B cell (primary cell): ENCODE measurements around the gene POMGNT1.

Experiments
- EZH2 ChIP-seq: IDR thresholded peaks from 2 replicates; pipeline ENCODE4 v1.6.1; 2012; ENCODE audit warnings: borderline replicate concordance, low read depth, mild to moderate bottlenecking, moderate library complexity, low read length; ENCODE audit not compliant: insufficient read depth, poor library complexity, severe bottlenecking
- TF ChIP-seq, protein P1 (sequence below): fragments of 200-600 bp; IDR thresholded peaks from one replicate; pipeline ENCODE4 v1.8.0; 2022; ENCODE audit warnings: antibody characterized with exemption, mild to moderate bottlenecking

DNA sequence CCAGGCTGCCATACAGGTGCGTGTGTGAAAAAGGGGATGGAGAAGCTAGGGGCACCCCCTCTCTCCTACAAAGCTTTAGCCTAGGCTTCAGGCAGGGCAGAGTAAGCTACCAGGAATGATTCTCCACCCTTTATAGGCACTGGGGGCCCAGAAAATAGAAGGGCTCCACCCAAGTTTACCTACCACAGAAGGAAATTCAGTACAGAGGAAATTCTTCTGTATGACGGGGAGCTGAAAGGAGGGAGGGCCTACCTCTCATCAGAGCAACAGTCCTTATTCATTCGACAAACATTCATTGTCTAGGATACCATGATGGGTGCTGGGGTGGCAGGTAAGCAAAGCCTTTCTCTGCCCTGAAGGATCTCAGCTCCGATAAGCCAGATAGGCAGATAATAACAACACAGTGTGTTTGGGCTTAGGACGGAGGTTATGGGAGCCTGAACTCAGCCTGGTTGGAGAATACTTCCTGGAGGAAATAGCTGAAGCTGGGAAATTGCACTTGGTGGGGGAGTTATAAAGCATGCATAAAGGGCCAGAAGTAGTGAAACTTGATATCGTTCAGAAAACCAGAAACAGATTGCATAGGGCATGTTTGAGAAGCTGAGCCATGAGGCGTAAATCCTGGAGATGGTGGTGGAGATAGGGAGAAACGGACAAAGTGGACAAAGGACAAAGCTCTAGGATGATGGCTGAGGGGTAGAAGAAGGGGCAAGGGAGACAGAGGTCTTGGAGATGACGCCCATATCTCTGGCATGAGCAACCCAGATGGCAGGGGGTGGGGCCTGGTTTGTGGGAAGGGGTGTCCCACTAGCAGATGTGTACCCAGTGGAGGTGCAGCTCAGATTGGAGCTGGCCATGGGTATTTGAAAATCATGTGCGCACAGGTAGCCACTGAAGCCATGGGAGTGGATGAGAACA is 16.6 kb downstream of the POMGNT1 start:
- TF ChIP-seq EZH2 = no peak
- TF ChIP-seq, protein P1, sequence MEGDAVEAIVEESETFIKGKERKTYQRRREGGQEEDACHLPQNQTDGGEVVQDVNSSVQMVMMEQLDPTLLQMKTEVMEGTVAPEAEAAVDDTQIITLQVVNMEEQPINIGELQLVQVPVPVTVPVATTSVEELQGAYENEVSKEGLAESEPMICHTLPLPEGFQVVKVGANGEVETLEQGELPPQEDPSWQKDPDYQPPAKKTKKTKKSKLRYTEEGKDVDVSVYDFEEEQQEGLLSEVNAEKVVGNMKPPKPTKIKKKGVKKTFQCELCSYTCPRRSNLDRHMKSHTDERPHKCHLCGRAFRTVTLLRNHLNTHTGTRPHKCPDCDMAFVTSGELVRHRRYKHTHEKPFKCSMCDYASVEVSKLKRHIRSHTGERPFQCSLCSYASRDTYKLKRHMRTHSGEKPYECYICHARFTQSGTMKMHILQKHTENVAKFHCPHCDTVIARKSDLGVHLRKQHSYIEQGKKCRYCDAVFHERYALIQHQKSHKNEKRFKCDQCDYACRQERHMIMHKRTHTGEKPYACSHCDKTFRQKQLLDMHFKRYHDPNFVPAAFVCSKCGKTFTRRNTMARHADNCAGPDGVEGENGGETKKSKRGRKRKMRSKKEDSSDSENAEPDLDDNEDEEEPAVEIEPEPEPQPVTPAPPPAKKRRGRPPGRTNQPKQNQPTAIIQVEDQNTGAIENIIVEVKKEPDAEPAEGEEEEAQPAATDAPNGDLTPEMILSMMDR = no peak
